Left ventricle myocardium inferior (tissue), 1 donor: Measurements from ENCODE around the gene SLC15A2. TPM values are rescaled to one million over a fixed set of nuclear protein-coding genes. Genes with fewer than 3 reads are reported as not detected.

Experiments
- DNase-seq: peaks from one replicate; pipeline ENCODE4 v3.0.0-alpha.2; 2020
- H3K27ac ChIP-seq: fragments of 200-600 bp; replicated peaks from 2 replicates; pipeline ENCODE4 v1.8.0; 2021
- H3K27me3 ChIP-seq: fragments of 200-600 bp; 2 replicates; pipeline ENCODE4 v1.8.0; 2021; ENCODE audit warnings: low read depth
- H3K36me3 ChIP-seq: fragments of 200-600 bp; 2 replicates; pipeline ENCODE4 v1.8.0; 2021
- H3K4me1 ChIP-seq: fragments of 200-600 bp; 2 replicates; pipeline ENCODE4 v1.8.0; 2021
- H3K4me3 ChIP-seq: fragments of 200-600 bp; 2 replicates; pipeline ENCODE4 v1.8.0; 2021; ENCODE audit warnings: mild to moderate bottlenecking, moderate library complexity
- H3K9me3 ChIP-seq: fragments of 200-600 bp; replicated peaks from 2 replicates; pipeline ENCODE4 v1.8.0; 2021
- intact Hi-C: fragments of 100-400 bp; cut with micrococcal nuclease; formaldehyde crosslinking; loops from one replicate; pipeline ENCODE4 v1.11.0; 2022
- total RNA-seq: library from RNA; stranded (reverse); fragmentation: NEBNext Ultra II Directional; extraction: Animal tissue kit (Norgen Biotek cat#: 25700); gene quantifications from one replicate; pipeline ENCODE4 v1.2.1, GENCODE V29; 2021
- TF ChIP-seq, protein P1 (sequence below): fragments of 200-600 bp; IDR thresholded peaks from 2 replicates; pipeline ENCODE4 v1.8.0; 2021; ENCODE audit warnings: antibody characterized with exemption, mild to moderate bottlenecking, borderline replicate concordance
- donor health status: DM: no; HTN: yes; CAD: no; lungs with severe emphysema.

SLC15A2 gene
- total RNA-seq, 1 donor from 2014 or later = 4.6 TPM

DNA sequence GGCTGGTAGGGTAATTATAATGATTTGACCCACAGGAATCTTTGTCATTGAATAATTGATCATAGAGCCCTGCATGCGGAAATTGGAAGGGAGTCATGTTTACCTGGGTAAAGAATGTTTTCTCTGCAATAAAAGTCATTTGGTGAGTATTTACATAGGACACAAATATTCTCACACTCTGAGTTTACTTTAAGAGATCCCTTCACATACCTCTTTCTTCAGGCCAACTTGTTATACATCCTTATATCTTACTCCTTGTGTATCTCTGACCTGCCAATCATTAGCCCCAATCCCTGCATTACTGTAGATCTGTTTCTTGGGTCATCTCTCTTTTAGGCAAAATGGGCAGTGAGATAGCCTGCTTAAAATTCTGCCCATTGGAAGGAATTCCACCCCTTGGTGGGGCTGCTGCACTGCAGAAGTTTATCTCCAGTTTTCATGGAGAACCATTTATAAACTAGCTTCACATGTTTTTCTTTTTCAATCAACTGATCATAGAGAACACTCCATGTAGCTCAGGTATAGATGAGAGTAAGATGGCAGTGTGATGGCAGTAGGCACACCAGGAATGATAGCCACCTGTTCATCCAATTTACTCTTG, 81.6 kb downstream of the SLC15A2 start:
- H3K4me1 ChIP-seq = no peaks in the 10 kb centered on the region
- no peaks in the 10 kb centered on the region for H3K27me3 ChIP-seq
- no peak overlapping the region for H3K4me3 ChIP-seq
- no peaks in the 10 kb centered on the region for H3K36me3 ChIP-seq
- H3K27ac ChIP-seq = no peak overlapping the region
- H3K9me3 ChIP-seq = peaks cover 30% of the 10 kb centered on the region
- intact Hi-C loops = no loop called here
- TF ChIP-seq, protein P1, sequence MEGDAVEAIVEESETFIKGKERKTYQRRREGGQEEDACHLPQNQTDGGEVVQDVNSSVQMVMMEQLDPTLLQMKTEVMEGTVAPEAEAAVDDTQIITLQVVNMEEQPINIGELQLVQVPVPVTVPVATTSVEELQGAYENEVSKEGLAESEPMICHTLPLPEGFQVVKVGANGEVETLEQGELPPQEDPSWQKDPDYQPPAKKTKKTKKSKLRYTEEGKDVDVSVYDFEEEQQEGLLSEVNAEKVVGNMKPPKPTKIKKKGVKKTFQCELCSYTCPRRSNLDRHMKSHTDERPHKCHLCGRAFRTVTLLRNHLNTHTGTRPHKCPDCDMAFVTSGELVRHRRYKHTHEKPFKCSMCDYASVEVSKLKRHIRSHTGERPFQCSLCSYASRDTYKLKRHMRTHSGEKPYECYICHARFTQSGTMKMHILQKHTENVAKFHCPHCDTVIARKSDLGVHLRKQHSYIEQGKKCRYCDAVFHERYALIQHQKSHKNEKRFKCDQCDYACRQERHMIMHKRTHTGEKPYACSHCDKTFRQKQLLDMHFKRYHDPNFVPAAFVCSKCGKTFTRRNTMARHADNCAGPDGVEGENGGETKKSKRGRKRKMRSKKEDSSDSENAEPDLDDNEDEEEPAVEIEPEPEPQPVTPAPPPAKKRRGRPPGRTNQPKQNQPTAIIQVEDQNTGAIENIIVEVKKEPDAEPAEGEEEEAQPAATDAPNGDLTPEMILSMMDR = no peak
- no peak for DNase-seq

DNA sequence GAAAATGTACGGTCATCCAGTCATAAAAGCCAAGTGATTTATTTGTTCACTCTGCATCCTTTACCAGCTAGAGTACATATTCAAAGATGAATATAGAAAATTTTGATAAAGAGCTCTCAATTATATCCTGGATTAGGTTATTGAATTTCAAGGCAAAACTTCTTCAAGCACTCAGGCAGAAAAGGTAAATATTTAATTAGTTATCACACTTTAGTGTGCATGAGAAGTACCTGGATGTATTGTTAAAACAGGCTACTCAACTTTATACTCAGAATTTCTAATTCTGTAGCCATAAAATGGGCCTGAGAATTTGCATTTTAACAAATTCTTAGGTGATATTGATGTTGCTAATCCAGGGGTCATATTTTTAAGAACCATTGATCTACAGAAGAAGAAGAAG, 82.5 kb downstream of the SLC15A2 start:
- no peak overlapping the region for H3K4me3 ChIP-seq
- H3K4me1 ChIP-seq = no peaks in the 10 kb centered on the region
- H3K27ac ChIP-seq = no peak overlapping the region
- DNase-seq = no peak
- no peaks in the 10 kb centered on the region for H3K36me3 ChIP-seq
- intact Hi-C loops = no loop called here
- no peaks in the 10 kb centered on the region for H3K27me3 ChIP-seq
- peaks cover 30% of the 10 kb centered on the region for H3K9me3 ChIP-seq
- TF ChIP-seq, protein P1 = no peak

DNA sequence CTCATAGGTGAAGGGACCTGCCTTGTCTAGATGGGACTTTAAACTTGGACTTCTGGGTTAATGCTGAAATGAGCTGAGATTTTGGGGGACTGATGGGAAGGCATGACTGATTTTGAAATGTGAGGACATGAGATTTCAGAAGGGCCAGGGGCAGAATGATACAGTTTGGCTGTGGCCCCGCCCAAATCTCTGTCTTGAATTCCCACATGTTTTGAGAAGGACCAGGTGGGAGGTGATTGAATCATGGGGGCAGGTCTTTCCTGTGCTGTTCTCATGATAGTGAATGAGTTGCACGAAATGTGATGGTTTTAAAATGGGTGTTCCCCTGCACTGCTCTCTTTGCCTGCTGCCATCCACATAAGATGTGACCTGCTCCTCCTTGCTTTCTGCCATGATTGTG, 85.0 kb downstream of the SLC15A2 start:
- peaks cover 48% of the 10 kb centered on the region for H3K9me3 ChIP-seq
- H3K36me3 ChIP-seq = no peaks in the 10 kb centered on the region
- H3K27ac ChIP-seq = no peak overlapping the region
- H3K27me3 ChIP-seq = no peaks in the 10 kb centered on the region
- H3K4me1 ChIP-seq = no peaks in the 10 kb centered on the region
- intact Hi-C loops = no loop called here
- TF ChIP-seq, protein P1 = no peak
- DNase-seq = no peak
- no peak overlapping the region for H3K4me3 ChIP-seq

DNA sequence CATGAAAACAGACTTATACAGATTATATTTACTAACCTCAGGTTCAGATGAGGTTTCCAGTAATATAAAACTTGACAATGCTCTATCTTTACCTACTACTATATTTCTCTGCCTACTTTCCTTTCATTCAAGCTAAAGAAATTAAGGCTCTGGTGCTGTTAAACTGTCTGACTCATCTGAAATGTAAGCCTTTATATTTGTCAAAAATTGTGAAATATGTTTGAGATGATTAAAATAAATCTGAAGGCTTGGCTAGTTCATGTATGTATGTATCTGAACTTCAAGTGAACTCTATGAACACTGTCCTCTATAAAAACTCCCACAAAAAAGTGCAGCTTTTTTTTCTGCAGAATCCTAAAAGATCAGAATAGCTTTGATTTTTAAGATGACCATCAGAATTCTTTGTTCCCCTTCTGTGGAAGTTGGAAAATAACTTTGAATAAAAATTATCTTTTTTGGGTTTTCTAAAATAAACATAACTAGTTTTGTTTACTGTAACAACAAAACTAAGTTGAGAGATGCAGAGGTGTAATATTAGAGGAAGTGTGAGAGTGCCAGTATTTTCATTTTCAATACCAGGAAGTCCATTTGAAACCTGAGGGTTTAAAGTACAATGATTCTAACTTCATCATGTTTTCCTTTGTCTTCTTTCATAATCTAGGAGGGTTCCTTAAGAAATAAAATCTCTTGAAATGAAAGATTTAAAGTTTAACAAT, 85.7 kb downstream of the SLC15A2 start:
- no peaks in the 10 kb centered on the region for H3K27me3 ChIP-seq
- peaks cover 46% of the 10 kb centered on the region for H3K9me3 ChIP-seq
- TF ChIP-seq, protein P1 = no peak
- no peak overlapping the region for H3K27ac ChIP-seq
- no peak for DNase-seq
- no peaks in the 10 kb centered on the region for H3K36me3 ChIP-seq
- no peak overlapping the region for H3K4me3 ChIP-seq
- intact Hi-C loops = no loop called here
- no peaks in the 10 kb centered on the region for H3K4me1 ChIP-seq

DNA sequence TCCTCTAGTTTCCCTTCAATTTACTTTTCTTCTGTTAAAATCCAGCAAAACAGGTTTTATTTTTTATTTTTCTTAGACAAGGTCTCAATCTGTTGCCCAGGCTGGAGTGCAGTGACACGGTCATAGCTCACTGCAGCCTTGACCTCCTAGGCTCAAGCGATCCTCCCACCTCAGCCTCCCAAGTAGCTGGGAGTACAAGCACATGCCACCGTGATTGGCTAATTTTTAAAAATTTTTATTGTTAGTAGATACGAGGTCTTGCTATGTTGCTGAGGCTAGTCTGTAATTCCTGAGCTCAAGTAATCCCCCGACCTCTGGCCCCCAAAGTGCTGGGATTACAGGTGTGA, 86.2 kb downstream of the SLC15A2 start:
- peaks cover 40% of the 10 kb centered on the region for H3K9me3 ChIP-seq

More for the DNA sequence above, 86.2 kb downstream of the SLC15A2 start:
- Histone ChIP-seq H3K36me3 (no peaks in the 10 kb centered on the region), H3K4me1 (no peaks in the 10 kb centered on the region), H3K4me3 (no peak overlapping the region), H3K27me3 (no peaks in the 10 kb centered on the region), H3K27ac (no peak overlapping the region)
- TF ChIP-seq, protein P1 = no peak
- DNase-seq = no peak
- intact Hi-C loops = no loop called here
